ENCODE data around the gene TMEM80.

TMEM80 gene

GRCh38 chr11:699753-700152 lies 4.1 kb downstream of the TMEM80 start:
- H3F3A ChIP-seq (ENCODE audit: insufficient read depth, low read length): no peaks in the 10 kb centered on the region
- no peaks in the 10 kb centered on the region for H3K9me2 ChIP-seq (ENCODE audit: low read depth, low read length)
- H3K36me3 ChIP-seq (ENCODE audit: insufficient read depth, low read length): no peaks in the 10 kb centered on the region; the same call in 1 of the 2 replicates
- H3K9me3 ChIP-seq (ENCODE audit: low read length): no peaks in the 10 kb centered on the region
- no peak overlapping the region for H3K4me3 ChIP-seq (ENCODE audit: low read depth, low read length, poor library complexity, severe bottlenecking)
- no peaks in the 10 kb centered on the region for H3K79me2 ChIP-seq (ENCODE audit: insufficient read depth, low read length)
- no peak overlapping the region for H3K27ac ChIP-seq (ENCODE audit: low read depth, low read length, poor library complexity, severe bottlenecking)
- no peak for TF ChIP-seq CTCF (IDR thresholded peaks at IDR 0.05; ENCODE audit: low read length)
- no peak for TF ChIP-seq EZH2 (IDR thresholded peaks at IDR 0.05; ENCODE audit: borderline replicate concordance, low read length)
- H3K4me2 ChIP-seq (ENCODE audit: low read length): no peak overlapping the region
- H2AFZ ChIP-seq (ENCODE audit: low read length): no peak overlapping the region
- H3K9ac ChIP-seq (ENCODE audit: low read length): no peak overlapping the region
- no peaks in the 10 kb centered on the region for H4K20me1 ChIP-seq (ENCODE audit: insufficient read depth, low read length)
- no peaks in the 10 kb centered on the region for H3K27me3 ChIP-seq (ENCODE audit: insufficient read depth, low read length)
- H3K4me1 ChIP-seq (ENCODE audit: insufficient read depth, low read length, severe bottlenecking): peaks cover 18% of the 10 kb centered on the region

GRCh38 chr11:701741-702461 lies 6.3 kb downstream of the TMEM80 start:
- Histone ChIP-seq H3K9ac (ENCODE audit: low read length) (no peak overlapping the region), H3K27me3 (ENCODE audit: insufficient read depth, low read length) (no peaks in the 10 kb centered on the region)

More at GRCh38 chr11:701741-702461, 6.3 kb downstream of the TMEM80 start:
- Histone ChIP-seq H3K4me2 (ENCODE audit: low read length) (no peak overlapping the region), H3F3A (ENCODE audit: insufficient read depth, low read length) (no peaks in the 10 kb centered on the region), H3K9me3 (ENCODE audit: low read length) (no peaks in the 10 kb centered on the region), H2AFZ (ENCODE audit: low read length) (no peak overlapping the region), H4K20me1 (ENCODE audit: insufficient read depth, low read length) (no peaks in the 10 kb centered on the region), H3K36me3 (ENCODE audit: insufficient read depth, low read length) (no peaks in the 10 kb centered on the region; the same call in 1 of the 2 replicates), H3K27ac (ENCODE audit: low read depth, low read length, poor library complexity, severe bottlenecking) (no peak overlapping the region), H3K79me2 (ENCODE audit: insufficient read depth, low read length) (no peaks in the 10 kb centered on the region), H3K9me2 (ENCODE audit: low read depth, low read length) (no peaks in the 10 kb centered on the region), H3K4me3 (ENCODE audit: low read depth, low read length, poor library complexity, severe bottlenecking) (no peak overlapping the region), H3K4me1 (ENCODE audit: insufficient read depth, low read length, severe bottlenecking) (peaks cover 14% of the 10 kb centered on the region)
- TF ChIP-seq EZH2 (IDR thresholded peaks at IDR 0.05; ENCODE audit: borderline replicate concordance, low read length): no peak
- no peak for TF ChIP-seq CTCF (IDR thresholded peaks at IDR 0.05; ENCODE audit: low read length)
